Measurements from ENCODE around the gene UAP1L1.

- TF ChIP-seq POLR2A (IDR thresholded peaks at IDR 0.05; ENCODE audit: low read depth, low read length): no peak
- TF ChIP-seq POLR2AphosphoS5 (IDR thresholded peaks at IDR 0.05; ENCODE audit: low read depth, low read length): no peak
Observed at GRCh38 chr9:137116027-137116507, 38.8 kb downstream of the UAP1L1 start.

All from GM12891 (cell line).